Spinal cord (tissue), 10 donors: ENCODE data around the gene NAV2. TPM values are rescaled to one million over a fixed set of nuclear protein-coding genes. Genes with fewer than 3 reads are reported as not detected.
A peak's percentile ranks its signal among the peaks of the same experiment; 100 is the strongest.

Experiments used
- DNase-seq, 6 donors: peaks; one replicate each; pipeline versions ENCODE4 v3.0.0 to v3.0.0-alpha.2; 2013 to 2015; ENCODE audit warnings: low spot score in 6 of 6, low read depth in 4 of 6
- H3K27ac ChIP-seq: one replicate; pipeline ENCODE4 v1.5.1; 2013; ENCODE audit warnings: low read depth, low read length, control low read depth
- H3K27me3 ChIP-seq: one replicate; pipeline ENCODE4 v1.6.1; 2013; ENCODE audit warnings: low read length; ENCODE audit not compliant: control insufficient read depth, insufficient read depth
- H3K36me3 ChIP-seq: one replicate; pipeline ENCODE4 v1.6.1; 2013; ENCODE audit warnings: low read length; ENCODE audit not compliant: control insufficient read depth, insufficient read depth
- H3K4me1 ChIP-seq: one replicate; pipeline ENCODE4 v1.6.1; 2013; ENCODE audit warnings: low read length; ENCODE audit not compliant: control insufficient read depth, insufficient read depth
- H3K4me3 ChIP-seq: one replicate; pipeline ENCODE4 v1.5.1; 2013; ENCODE audit warnings: low read depth, low read length, control low read depth
- H3K9me3 ChIP-seq: one replicate; pipeline ENCODE4 v1.6.1; 2013; ENCODE audit warnings: low read length; ENCODE audit not compliant: control insufficient read depth, insufficient read depth
- WGBS: methylation state at CpG from one replicate; pipeline ENCODE4 v1.1.5; 2013; ENCODE audit warnings: missing lambda C conversion rate; ENCODE audit not compliant: insufficient coverage; 5-methylcytosine and 5-hydroxymethylcytosine counted together
- polyA plus RNA-seq, 2 donors: library from polyadenylated mRNA; unstranded; fragments of 120-200 nt; gene quantifications; one replicate each; pipeline ENCODE4 v1.2.1, GENCODE V29; 2013; ENCODE audit not compliant: insufficient read length in 2 of 2
- total RNA-seq, 2 donors: library from RNA; depleted of rRNA in 1 of 2; stranded (reverse); fragments of 120-200 nt in 1 of 2; fragments of >200 nt in 1 of 2; gene quantifications; one replicate each; pipeline versions ENCODE4 v1.2.3 to v1.2.4, GENCODE V29; 2013 to 2014
- donor health status: healthy.

NAV2 gene
- total and polyA plus RNA-seq, 4 donors, result 23.4 to 50.1 (median 30.4) TPM

DNA sequence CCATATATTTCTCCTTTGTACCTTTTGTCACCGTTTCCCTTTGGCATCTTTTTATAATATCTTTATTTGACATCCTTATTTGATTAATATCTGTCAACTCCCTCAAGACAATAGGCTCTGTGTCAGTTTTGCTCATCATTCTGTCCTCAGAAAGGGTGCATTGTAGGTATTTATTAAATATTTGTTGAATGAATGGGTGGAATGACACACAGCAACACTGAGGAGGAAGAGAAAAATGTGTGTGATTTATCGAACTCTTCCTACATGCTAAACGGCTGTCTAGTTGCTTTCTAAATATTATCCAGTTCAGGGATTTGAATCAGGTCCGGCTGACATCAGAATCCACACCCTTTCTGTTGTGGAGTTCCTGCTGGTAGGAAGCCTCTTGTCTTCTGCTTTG is 98.2 kb downstream of the NAV2 start:
- Histone ChIP-seq H3K9me3 (no peaks in the 10 kb centered on the region), H3K36me3 (no peaks in the 10 kb centered on the region), H3K27ac (no peak overlapping the region), H3K4me1 (peaks cover 18% of the 10 kb centered on the region), H3K4me3 (no peak overlapping the region), H3K27me3 (no peaks in the 10 kb centered on the region)
- WGBS, result 80% methylated on average over 1 of the region's 4 CpGs
- no peak for DNase-seq

DNA sequence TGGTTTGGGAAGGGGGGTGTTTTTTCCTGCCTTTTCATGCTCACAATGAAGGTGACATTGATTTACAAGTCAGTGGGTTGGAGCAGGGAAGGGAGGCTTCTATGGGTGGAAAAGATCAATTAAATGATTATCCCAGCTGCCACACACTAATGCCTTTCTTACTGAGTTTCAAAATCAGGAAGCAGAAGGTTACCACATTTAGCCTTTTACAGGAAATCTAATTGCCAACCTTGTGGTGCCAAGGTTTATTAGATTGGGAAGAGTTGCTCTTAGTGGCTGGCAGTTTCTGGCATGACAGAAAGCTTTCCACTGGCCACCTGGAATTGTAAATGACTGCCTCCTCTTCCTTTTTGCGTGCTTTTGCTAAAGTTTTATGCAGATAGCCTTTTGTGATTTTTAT is 98.7 kb downstream of the NAV2 start:
- peaks cover 22% of the 10 kb centered on the region for H3K4me1 ChIP-seq
- no peak overlapping the region for H3K4me3 ChIP-seq
- no peak overlapping the region for H3K27ac ChIP-seq
- WGBS, result no CpG with 5 or more reads among the region's 1 CpG
- DNase-seq, result peak in 1 of 6 donors; percentile 17
- H3K27me3 ChIP-seq, result no peaks in the 10 kb centered on the region
- H3K9me3 ChIP-seq, result no peaks in the 10 kb centered on the region
- H3K36me3 ChIP-seq, result no peaks in the 10 kb centered on the region

DNA sequence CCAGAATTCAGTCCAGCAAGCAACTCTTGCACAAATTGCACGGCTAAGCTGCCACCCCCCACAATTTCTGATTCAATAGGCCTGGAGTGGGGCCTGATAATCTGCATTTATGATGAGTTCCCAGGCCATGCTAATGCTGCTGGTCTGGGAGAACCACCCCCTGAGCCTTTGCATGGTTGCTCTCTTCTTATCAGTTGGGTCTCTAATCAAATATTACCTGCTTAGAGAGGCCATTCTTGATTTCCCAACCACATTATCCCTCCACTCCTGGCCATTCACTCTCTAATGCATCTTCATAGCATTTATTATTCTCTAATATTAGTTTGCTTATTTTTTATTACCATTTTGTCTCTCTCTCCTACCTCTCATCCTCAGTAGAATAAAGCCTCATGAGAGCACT is 99.5 kb downstream of the NAV2 start:
- Histone ChIP-seq H3K27me3 (no peaks in the 10 kb centered on the region), H3K36me3 (no peaks in the 10 kb centered on the region), H3K27ac (no peak overlapping the region), H3K4me3 (no peak overlapping the region), H3K4me1 (peaks cover 22% of the 10 kb centered on the region), H3K9me3 (no peaks in the 10 kb centered on the region)
- WGBS, result 100% methylated on average over 1 of the region's 1 CpG
- no peak for DNase-seq

DNA sequence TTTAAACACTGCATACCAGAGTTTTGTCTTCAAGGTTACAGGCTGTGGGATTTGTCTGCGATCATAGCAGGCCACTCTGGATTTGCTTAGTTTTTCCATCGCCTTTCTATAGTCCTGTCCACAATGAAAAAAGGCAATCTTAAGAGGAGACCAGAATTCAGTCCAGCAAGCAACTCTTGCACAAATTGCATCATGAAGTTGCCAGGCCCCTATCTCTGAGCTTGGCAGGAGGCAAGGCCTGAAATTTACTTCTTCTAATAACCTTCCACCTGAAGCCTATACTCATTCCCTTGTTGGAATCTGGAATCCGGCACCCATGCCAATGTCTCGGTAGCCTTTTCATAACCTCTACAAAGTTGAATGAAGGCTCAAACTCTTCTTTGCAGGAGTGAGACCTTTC is 100.1 kb downstream of the NAV2 start:
- Histone ChIP-seq H3K27ac (no peak overlapping the region), H3K36me3 (no peaks in the 10 kb centered on the region), H3K27me3 (no peaks in the 10 kb centered on the region), H3K4me3 (no peak overlapping the region), H3K9me3 (no peaks in the 10 kb centered on the region), H3K4me1 (peaks cover 22% of the 10 kb centered on the region)
- no peak for DNase-seq
- 94% methylated on average over 2 of the region's 4 CpGs for WGBS

DNA sequence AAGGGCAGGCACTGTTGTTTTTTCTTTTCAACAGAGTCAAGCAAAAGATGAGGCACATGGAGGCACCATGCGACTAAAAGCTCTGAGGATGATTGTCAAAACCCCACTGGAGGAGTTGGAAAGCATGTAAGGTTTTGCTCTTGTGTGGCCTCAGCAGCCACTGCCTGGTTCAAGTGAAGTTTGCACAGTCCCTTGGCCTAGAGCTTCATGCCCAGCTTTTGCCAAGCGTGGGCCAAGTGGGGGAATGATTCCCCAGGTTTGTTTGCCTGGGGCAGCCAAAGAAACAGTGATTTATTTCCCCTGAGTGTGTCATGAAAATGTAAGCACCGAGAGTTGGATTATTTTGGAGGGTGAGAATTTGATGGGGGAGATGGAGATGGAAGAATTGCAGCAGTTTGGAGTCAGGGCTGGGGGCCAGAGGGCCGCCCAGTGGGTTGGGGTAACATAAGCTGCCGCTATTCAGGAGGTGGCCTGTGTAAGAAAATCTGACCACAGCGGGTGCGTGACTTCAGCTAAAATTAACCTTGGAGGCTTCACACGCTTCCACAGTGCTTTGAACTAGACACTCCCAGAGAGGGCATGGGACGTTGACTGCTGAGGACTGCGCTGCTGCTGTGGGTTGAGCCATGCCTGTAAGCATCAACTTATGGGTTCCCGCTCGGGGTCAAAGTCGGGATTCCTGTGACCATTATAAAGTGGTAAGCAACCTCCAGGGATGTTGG is 100.7 kb downstream of the NAV2 start:
- Histone ChIP-seq H3K27ac (no peak overlapping the region), H3K36me3 (no peaks in the 10 kb centered on the region), H3K4me1 (peaks cover 22% of the 10 kb centered on the region), H3K4me3 (no peak overlapping the region), H3K9me3 (no peaks in the 10 kb centered on the region), H3K27me3 (no peaks in the 10 kb centered on the region)
- no peak for DNase-seq
- WGBS, result 77% methylated on average over 13 of the region's 13 CpGs

DNA sequence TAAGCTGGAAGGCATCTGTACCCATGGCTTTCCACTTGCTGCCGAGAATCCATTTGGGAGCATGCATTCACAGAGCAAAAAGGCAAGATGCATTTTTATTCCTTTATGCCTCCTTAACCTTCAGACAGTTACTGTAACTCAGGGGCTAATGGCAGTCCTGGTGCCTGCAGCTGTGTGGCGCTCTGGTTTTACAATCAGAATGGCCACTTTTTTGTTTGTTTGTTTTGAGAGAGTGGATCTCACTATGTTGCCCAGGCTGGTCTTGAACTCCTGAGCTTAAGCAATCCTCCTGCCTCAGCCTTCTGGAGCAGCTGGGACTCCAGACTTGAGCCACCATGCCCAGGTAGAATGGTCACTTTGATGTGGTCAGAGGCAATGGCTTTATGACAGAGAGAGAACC is 101.8 kb downstream of the NAV2 start:
- no peaks in the 10 kb centered on the region for H3K36me3 ChIP-seq
- DNase-seq, result no peak
- peaks cover 22% of the 10 kb centered on the region for H3K4me1 ChIP-seq
- WGBS, result 92% methylated on average over 2 of the region's 2 CpGs
- H3K27me3 ChIP-seq, result no peaks in the 10 kb centered on the region
- H3K9me3 ChIP-seq, result no peaks in the 10 kb centered on the region
- H3K27ac ChIP-seq, result no peak overlapping the region
- H3K4me3 ChIP-seq, result no peak overlapping the region

DNA sequence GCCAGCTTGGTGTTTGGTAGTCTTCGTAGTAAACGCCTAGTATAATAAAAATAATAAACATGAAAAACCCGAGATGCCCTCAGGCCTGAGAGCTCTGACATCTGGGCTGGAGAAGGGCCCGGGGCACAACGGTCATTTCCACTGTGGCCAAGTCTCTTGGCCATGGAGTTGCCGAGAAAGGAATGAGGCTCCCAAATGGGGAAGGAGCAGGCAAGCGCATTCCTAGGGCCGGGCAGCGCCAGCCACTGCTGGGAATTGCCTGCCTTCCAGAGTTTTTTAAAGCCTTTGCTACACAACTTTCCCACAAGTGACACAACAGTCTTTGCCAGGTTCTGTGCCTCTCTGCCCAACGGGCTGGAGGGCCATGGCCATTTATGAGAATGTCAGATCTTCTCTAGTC is 103.4 kb downstream of the NAV2 start:
- no peaks in the 10 kb centered on the region for H3K27me3 ChIP-seq
- H3K36me3 ChIP-seq, result no peaks in the 10 kb centered on the region
- peaks cover 22% of the 10 kb centered on the region for H3K4me1 ChIP-seq
- H3K9me3 ChIP-seq, result no peaks in the 10 kb centered on the region
- WGBS, result 49% methylated on average over 8 of the region's 10 CpGs
- H3K4me3 ChIP-seq, result no peak overlapping the region
- no peak overlapping the region for H3K27ac ChIP-seq
- DNase-seq, result peak in 1 of 6 donors; percentile 37

DNA sequence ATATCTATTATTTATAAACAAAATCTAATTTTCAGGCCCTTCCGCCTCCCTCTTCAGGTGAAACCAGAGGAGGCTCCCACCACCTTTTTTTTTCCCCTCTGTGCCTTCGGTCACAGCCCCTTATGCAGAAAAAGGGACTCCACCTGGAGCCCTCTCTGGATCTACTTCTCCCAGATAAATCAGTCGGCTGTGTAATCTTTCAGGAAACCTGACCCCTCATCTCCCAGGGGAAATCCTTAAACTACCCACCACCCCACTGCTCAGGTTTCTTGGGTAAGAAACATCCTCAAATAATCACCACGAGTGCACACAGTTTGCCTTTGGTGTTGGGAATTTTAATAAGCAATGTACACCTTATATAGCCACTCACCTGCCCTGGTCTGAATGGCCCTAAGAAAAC is 104.2 kb downstream of the NAV2 start:
- H3K4me1 ChIP-seq, result peaks cover 22% of the 10 kb centered on the region

DNA sequence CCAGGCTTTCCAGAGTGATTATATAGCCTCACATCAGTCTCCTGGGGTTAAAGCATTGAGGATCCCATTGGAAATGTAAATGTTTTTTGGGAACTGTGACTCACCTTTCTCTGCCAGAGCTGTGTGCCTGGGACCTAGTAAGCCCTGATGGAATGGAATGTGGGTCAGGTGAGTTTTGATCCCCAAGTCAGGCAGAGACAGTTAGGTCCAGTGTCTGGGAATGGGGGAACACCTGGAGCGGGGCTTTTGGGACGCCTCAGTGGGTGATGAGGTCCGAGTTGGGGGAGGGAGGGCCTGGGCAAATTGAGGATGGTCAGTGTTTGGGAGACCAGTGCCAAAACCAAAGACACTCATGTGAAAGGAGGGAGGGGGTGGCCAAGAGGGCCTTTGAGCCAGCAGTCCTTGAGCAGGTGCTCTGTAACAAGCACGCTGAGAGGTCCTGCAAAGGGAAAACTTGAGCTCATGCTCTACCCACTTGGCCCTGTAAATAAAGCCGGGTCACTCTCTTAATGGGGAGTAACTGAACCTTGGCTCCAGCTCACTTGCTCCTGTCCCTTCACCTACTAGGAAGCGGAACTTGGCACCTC is 104.7 kb downstream of the NAV2 start:
- Histone ChIP-seq H3K27me3 (no peaks in the 10 kb centered on the region), H3K4me3 (no peak overlapping the region), H3K36me3 (no peaks in the 10 kb centered on the region), H3K9me3 (no peaks in the 10 kb centered on the region), H3K4me1 (peaks cover 22% of the 10 kb centered on the region), H3K27ac (no peak overlapping the region)
- no peak for DNase-seq
- 70% methylated on average over 4 of the region's 6 CpGs for WGBS

More for the DNA sequence above, 104.2 kb downstream of the NAV2 start:
- Histone ChIP-seq H3K27ac (no peak overlapping the region), H3K27me3 (no peaks in the 10 kb centered on the region), H3K9me3 (no peaks in the 10 kb centered on the region), H3K36me3 (no peaks in the 10 kb centered on the region), H3K4me3 (no peak overlapping the region)
- DNase-seq, result no peak
- WGBS, result 92% methylated on average over 2 of the region's 4 CpGs

DNA sequence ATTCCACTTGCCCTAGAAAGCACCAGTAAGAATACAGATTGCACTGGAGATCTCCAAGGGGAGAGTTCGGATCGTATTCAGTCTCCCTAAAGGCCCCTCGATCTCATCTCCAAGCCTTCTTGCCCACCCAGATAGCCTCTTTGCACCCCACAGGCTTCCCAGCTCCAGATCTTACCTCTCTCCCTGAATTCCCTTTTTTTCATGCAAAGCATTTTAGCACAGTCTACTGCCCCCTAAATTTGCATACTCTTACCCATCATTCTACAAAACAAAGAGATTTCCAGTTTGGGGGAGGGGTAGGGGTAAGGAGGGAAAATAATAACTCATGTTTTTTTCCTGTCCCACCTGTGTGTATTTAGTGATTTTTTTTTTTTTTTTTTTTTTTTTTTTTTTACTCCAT is 105.2 kb downstream of the NAV2 start:
- Histone ChIP-seq H3K27ac (no peak overlapping the region), H3K4me3 (no peak overlapping the region), H3K4me1 (peaks cover 22% of the 10 kb centered on the region), H3K27me3 (no peaks in the 10 kb centered on the region), H3K9me3 (no peaks in the 10 kb centered on the region), H3K36me3 (no peaks in the 10 kb centered on the region)
- 56% methylated on average over 3 of the region's 3 CpGs for WGBS
- DNase-seq, result no peak
